ENCODE measurements around the gene COPB1.

DNA sequence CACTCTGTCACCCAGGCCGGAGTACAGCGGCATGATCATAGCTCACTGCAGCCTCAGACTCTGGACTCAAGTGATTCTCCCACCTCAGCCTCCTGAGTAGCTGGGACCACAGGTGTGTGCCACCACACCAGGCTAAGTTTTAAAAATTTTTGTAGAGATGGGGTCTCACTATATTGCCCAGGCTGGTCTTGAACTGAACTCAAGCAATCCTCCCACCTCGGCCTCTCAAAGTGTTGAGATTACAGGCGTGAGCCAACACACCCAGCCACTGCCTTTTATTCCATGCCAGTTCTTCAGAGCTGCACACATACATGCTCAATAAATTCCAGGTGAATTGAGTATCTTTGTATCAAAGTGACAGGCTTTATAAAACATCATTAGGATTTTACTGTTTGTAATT, 2.4 kb upstream of the COPB1 start:
- TF ChIP-seq, protein P1, sequence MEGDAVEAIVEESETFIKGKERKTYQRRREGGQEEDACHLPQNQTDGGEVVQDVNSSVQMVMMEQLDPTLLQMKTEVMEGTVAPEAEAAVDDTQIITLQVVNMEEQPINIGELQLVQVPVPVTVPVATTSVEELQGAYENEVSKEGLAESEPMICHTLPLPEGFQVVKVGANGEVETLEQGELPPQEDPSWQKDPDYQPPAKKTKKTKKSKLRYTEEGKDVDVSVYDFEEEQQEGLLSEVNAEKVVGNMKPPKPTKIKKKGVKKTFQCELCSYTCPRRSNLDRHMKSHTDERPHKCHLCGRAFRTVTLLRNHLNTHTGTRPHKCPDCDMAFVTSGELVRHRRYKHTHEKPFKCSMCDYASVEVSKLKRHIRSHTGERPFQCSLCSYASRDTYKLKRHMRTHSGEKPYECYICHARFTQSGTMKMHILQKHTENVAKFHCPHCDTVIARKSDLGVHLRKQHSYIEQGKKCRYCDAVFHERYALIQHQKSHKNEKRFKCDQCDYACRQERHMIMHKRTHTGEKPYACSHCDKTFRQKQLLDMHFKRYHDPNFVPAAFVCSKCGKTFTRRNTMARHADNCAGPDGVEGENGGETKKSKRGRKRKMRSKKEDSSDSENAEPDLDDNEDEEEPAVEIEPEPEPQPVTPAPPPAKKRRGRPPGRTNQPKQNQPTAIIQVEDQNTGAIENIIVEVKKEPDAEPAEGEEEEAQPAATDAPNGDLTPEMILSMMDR (IDR thresholded peaks at IDR 0.05), result no peak
- TF ChIP-seq POLR2A (IDR thresholded peaks at IDR 0.05), result no peak
